HepG2 (cell line): ENCODE data around the gene DMRT3. TPM values are rescaled to one million over a fixed set of nuclear protein-coding genes. Genes with fewer than 3 reads are reported as not detected.

Source experiments
- ATAC-seq: fragments of 200-7000 bp; cut with Tn5 transposase; 3 replicates; pipeline ENCODE4 v1.9.1; 2020; ENCODE audit warnings: mild to moderate bottlenecking, moderate library complexity
- BruUV-seq: library from RNA; stranded (reverse); fragments of 400-500 nt; replicated peaks from 2 replicates; lab custom pipeline; 2021; lab: Mats Ljungman, UMichigan
- CTCF ChIA-PET: fragments of 300-600 bp; formaldehyde crosslinking; extraction: SDS; loops from one replicate; lab custom pipeline; 2021; ENCODE audit warnings: low total read pairs, inconsistent platforms, low intra/inter-chr PET ratio; lab: Yijun Ruan, JAX
- POLR2A ChIA-PET: fragments of 350-600 bp; sonication (Branson Sonifier 250); formaldehyde crosslinking; loops from one replicate; lab custom pipeline; 2020; ENCODE audit warnings: antibody characterized with exemption, inconsistent platforms; lab: Yijun Ruan, JAX
- DNase-seq: peaks from one replicate; pipeline ENCODE4 v3.0.0-alpha.2; 2015; ENCODE audit warnings: low spot score
- FAIRE-seq: peaks from 3 replicates; lab custom pipeline; 2011; peaks lifted over from hg19 to GRCh38; lab: Jason Lieb, UNC
- H2AFZ ChIP-seq: one replicate; pipeline ENCODE4 v1.6.1; 2011; ENCODE audit warnings: low read length, inconsistent platforms
- H3K27ac ChIP-seq: fragments of 300-600 bp; 3 replicates; pipeline ENCODE4 v1.8.0; 2011; ENCODE audit warnings: mixed run types, mild to moderate bottlenecking, mixed read lengths, low read length, inconsistent platforms; ENCODE audit not compliant: insufficient read depth; ENCODE audit errors: extremely low read length
- H3K27me3 ChIP-seq, 2 experiments: fragments of 200-600 bp in 1 of 2; 2 replicates in 1 of 2; 3 replicates in 1 of 2; pipeline versions ENCODE4 v1.6.0 to v1.8.0; 2011; ENCODE audit warnings: low read length in 2 of 2, mild to moderate bottlenecking in 2 of 2, moderate library complexity in 2 of 2, inconsistent platforms in 1 of 2; ENCODE audit not compliant: insufficient read depth in 2 of 2, control insufficient read depth in 1 of 2
- H3K36me3 ChIP-seq, 2 experiments: fragments of 200-600 bp in 1 of 2; replicated peaks in 1 of 2; 2 replicates in 1 of 2; 3 replicates in 1 of 2; pipeline versions ENCODE4 v1.5.1 to v1.8.0; 2011; ENCODE audit warnings: low read length in 2 of 2, inconsistent platforms in 1 of 2; ENCODE audit not compliant: insufficient read depth in 2 of 2, control insufficient read depth in 1 of 2
- H3K4me1 ChIP-seq: 2 replicates; pipeline ENCODE4 v1.5.1; 2012; ENCODE audit warnings: low read length, inconsistent platforms; ENCODE audit not compliant: insufficient read depth
- H3K4me2 ChIP-seq: 2 replicates; pipeline ENCODE4 v1.6.0; 2011; ENCODE audit warnings: low read depth, low read length, inconsistent platforms
- H3K4me3 ChIP-seq, 3 experiments: fragments of 200-600 bp in 1 of 3; sonication (generic), shearing (Covaris generic) in 1 of 3; replicated peaks in 1 of 3; 2 replicates each; pipeline ENCODE4 v1.5.1; 2011 to 2016; ENCODE audit warnings: low read length in 3 of 3, inconsistent platforms in 2 of 3, low read depth in 2 of 3, mild to moderate bottlenecking in 2 of 3, control low read depth in 1 of 3, mixed read lengths in 1 of 3; ENCODE audit not compliant: insufficient read depth in 1 of 3
- H3K79me2 ChIP-seq: one replicate; pipeline ENCODE4 v1.6.1; 2011; ENCODE audit warnings: low read length, inconsistent platforms; ENCODE audit not compliant: insufficient read depth
- H3K9ac ChIP-seq: 2 replicates; pipeline ENCODE4 v1.6.0; 2011; ENCODE audit warnings: mild to moderate bottlenecking, low read depth, low read length, inconsistent platforms; ENCODE audit not compliant: insufficient read depth
- H3K9me3 ChIP-seq: 2 replicates; pipeline ENCODE4 v1.5.1; 2012; ENCODE audit warnings: mild to moderate bottlenecking, low read length
- H4K20me1 ChIP-seq: 2 replicates; pipeline ENCODE4 v1.6.0; 2011; ENCODE audit warnings: inconsistent platforms, mild to moderate bottlenecking, low read length, moderate library complexity; ENCODE audit not compliant: insufficient read depth
- ATF2 ChIP-seq: sonication (generic); formaldehyde crosslinking; IDR thresholded peaks from 2 replicates; pipeline ENCODE4 v1.4.0; 2020; ENCODE audit warnings: missing genetic modification reagents
- ATF7 ChIP-seq, 2 experiments: fragments of 450-650 bp in 1 of 2; sonication (generic) in 1 of 2; formaldehyde crosslinking in 1 of 2; IDR thresholded peaks; 2 replicates each; pipeline versions ENCODE4 v1.4.0 to v1.6.1; 2016 to 2020; ENCODE audit warnings: antibody characterized with exemption in 1 of 2, mild to moderate bottlenecking in 1 of 2, missing genetic modification reagents in 1 of 2
- ATF7-NPFF ChIP-seq: sonication (generic); formaldehyde crosslinking; IDR thresholded peaks from 2 replicates; pipeline ENCODE4 v1.8.1; 2023; ENCODE audit warnings: mild to moderate bottlenecking, low read depth, missing genetic modification reagents, moderate library complexity
- BHLHE40 ChIP-seq: IDR thresholded peaks from 2 replicates; pipeline ENCODE4 v1.6.1; 2011; ENCODE audit warnings: low read length, improper control_type of control experiment
- FOXP4 ChIP-seq: sonication (generic); formaldehyde crosslinking; IDR thresholded peaks from 2 replicates; pipeline ENCODE4 v1.4.0; 2020; ENCODE audit warnings: missing genetic modification reagents
- HOXA3 ChIP-seq: sonication (generic); formaldehyde crosslinking; IDR thresholded peaks from 2 replicates; pipeline ENCODE4 v1.5.0; 2020; ENCODE audit warnings: missing genetic modification reagents
- KDM3A ChIP-seq: IDR thresholded peaks from 2 replicates; pipeline ENCODE4 v1.6.1; 2018; ENCODE audit warnings: low read depth, missing compliant biosample characterization
- MED1 ChIP-seq: sonication (generic); formaldehyde crosslinking; IDR thresholded peaks from 2 replicates; pipeline ENCODE4 v1.4.0; 2020; ENCODE audit warnings: missing genetic modification reagents
- MIXL1 ChIP-seq: IDR thresholded peaks from 2 replicates; pipeline ENCODE4 v1.6.1; 2016
- NFRKB ChIP-seq: fragments of 450-650 bp; IDR thresholded peaks from 2 replicates; pipeline ENCODE4 v1.6.1; 2017
- SALL2 ChIP-seq: sonication (generic); formaldehyde crosslinking; IDR thresholded peaks from 2 replicates; pipeline ENCODE4 v1.8.1; 2023; ENCODE audit warnings: mild to moderate bottlenecking, missing genetic modification reagents, inconsistent platforms
- SP140L ChIP-seq: sonication (generic); formaldehyde crosslinking; IDR thresholded peaks from 2 replicates; pipeline ENCODE4 v1.4.0; 2020; ENCODE audit warnings: missing genetic modification reagents, borderline replicate concordance
- TEAD2 ChIP-seq: sonication (generic); formaldehyde crosslinking; IDR thresholded peaks from 2 replicates; pipeline ENCODE4 v1.9.0; 2021; ENCODE audit warnings: missing genetic modification reagents
- TEAD3 ChIP-seq: optimal IDR thresholded peaks from 2 replicates; pipeline ENCODE3; 2016; ENCODE audit warnings: borderline replicate concordance
- ZFX ChIP-seq: sonication (generic); formaldehyde crosslinking; IDR thresholded peaks from 2 replicates; pipeline ENCODE4 v1.4.0; 2020; ENCODE audit warnings: mild to moderate bottlenecking, low read depth, missing genetic modification reagents, moderate library complexity
- ZNF570 ChIP-seq: sonication (generic); formaldehyde crosslinking; IDR thresholded peaks from 2 replicates; pipeline ENCODE4 v1.4.0; 2020; ENCODE audit warnings: mild to moderate bottlenecking, missing genetic modification reagents, borderline replicate concordance
- WGBS: methylation state at CpG from one replicate; pipeline ENCODE4 v1.1.6; 2017; ENCODE audit warnings: low lambda C conversion rate; 5-methylcytosine and 5-hydroxymethylcytosine counted together
- in situ Hi-C: cut with HindIII; loops from 2 replicates; pipeline ENCODE4 v1.10.0; 2017; ENCODE audit warnings: low pct_unique_long_range_greater_than_20kb; ENCODE audit not compliant: extremely low pct_ligation_motif_present
- intact Hi-C: fragments of 100-400 bp; cut with micrococcal nuclease; formaldehyde crosslinking; loops from one replicate; pipeline ENCODE4 v1.10.0; 2022; ENCODE audit not compliant: unreplicated experiment
- polyA plus RNA-seq, 8 experiments: library from polyadenylated mRNA; depleted of rRNA in 3 of 8; stranded (reverse) in 7 of 8; unstranded in 1 of 8; fragments of >200 nt; fragmentation: Illumina TruSeq in 4 of 8; extraction: Trizol in 4 of 8; gene quantifications; 2 replicates each; pipeline versions ENCODE4 v1.2.1 to v1.2.3, GENCODE V29; 2011 to 2016; ENCODE audit warnings: low read depth in 4 of 8, missing spikeins in 1 of 8, mixed read lengths in 1 of 8; ENCODE audit not compliant: insufficient read depth in 1 of 8
- total RNA-seq, 5 experiments: library from RNA; depleted of rRNA; stranded (reverse); fragments of >200 nt; fragmentation: Illumina TruSeq; extraction: Trizol; gene quantifications; 2 replicates each; pipeline ENCODE4 v1.2.3, GENCODE V29; 2016; ENCODE audit warnings: low read depth in 1 of 5

Gene DMRT3
- total and polyA plus RNA-seq, 2 of the 13 experiments (the other 11 are each of a cell fraction or from before 2014, with no cell fraction given), result not detected

GRCh38 chr9:1008216-1008615, 31.8 kb downstream of the DMRT3 start:
- CTCF ChIA-PET, result interaction anchor here (1.3 to 2.7 kb wide), 4 partner anchors 115 to 661 kb away, joined by 4 to 29 read pairs (median 6); no protein-coding TSS in a partner anchor
- Histone ChIP-seq H3K4me3 (no peak overlapping the region), H3K79me2 (no peaks in the 10 kb centered on the region), H4K20me1 (no peaks in the 10 kb centered on the region), H3K4me2 (no peak overlapping the region), H3K36me3 (no peaks in the 10 kb centered on the region), H3K27ac (no peak overlapping the region), H3K9me3 (no peaks in the 10 kb centered on the region), H3K9ac (no peak overlapping the region), H3K27me3 (0 out of 5 replicates have a peak, but pooled peaks cover 0 to 8% of the 10 kb centered on the region in 2 experiments), H2AFZ (no peak overlapping the region), H3K4me1 (no peaks in the 10 kb centered on the region)
- BruUV-seq, result no TSS peak
- intact Hi-C loops (loop anchor here (5.0 to 10.0 kb wide), 3 partner anchors 423 to 661 kb away; no protein-coding TSS in a partner anchor), in situ Hi-C loops (no loop called here)
- DNase-seq (no peak), ATAC-seq (no peak), FAIRE-seq (no peak)
- TF ChIP-seq ATF7 (IDR thresholded peaks at IDR 0.05) (no peak), ATF7 (CRISPR knock-in tag; IDR thresholded peaks at IDR 0.05) (no peak), ZNF570 (no peak), MIXL1 (CRISPR knock-in tag) (no peak)
- POLR2A ChIA-PET, result no interaction called here
- WGBS, result 71% methylated on average over 3 of the region's 3 CpGs

- peak; percentile 60 for DNase-seq
- no peak overlapping the region for H3K4me3 ChIP-seq
- POLR2A ChIA-PET, result no interaction called here
- H3K79me2 ChIP-seq, result no peaks in the 10 kb centered on the region
- peak; percentile 77 for FAIRE-seq
- H3K27ac ChIP-seq, result no peak overlapping the region
- H3K9me3 ChIP-seq, result no peaks in the 10 kb centered on the region
- ATAC-seq, result peak; percentile 99
- no peak overlapping the region for H3K9ac ChIP-seq
- H3K36me3 ChIP-seq, result no peaks in the 10 kb centered on the region
- H3K4me1 ChIP-seq, result no peaks in the 10 kb centered on the region
- H3K4me2 ChIP-seq, result peak overlapping the region; percentile 30; the same call in 1 of the 2 replicates
- H3K27me3 ChIP-seq, result peaks cover 0 to 8% of the 10 kb centered on the region in 2 experiments; a peak in 1 of 5 replicates
- BruUV-seq, result no TSS peak
- no peak overlapping the region for H2AFZ ChIP-seq
- in situ Hi-C loops (no loop called here), intact Hi-C loops (loop anchor here (1.0 to 10.0 kb wide), 4 partner anchors 116 to 662 kb away; no protein-coding TSS in a partner anchor)
- CTCF ChIA-PET, result interaction anchor here (1.2 to 2.7 kb wide), 6 partner anchors 11 to 662 kb away, joined by 3 to 29 read pairs (median 4); no protein-coding TSS in a partner anchor
- 8% methylated on average over 8 of the region's 14 CpGs for WGBS
- H4K20me1 ChIP-seq, result no peaks in the 10 kb centered on the region
- peak; percentile 42; the same call in 1 of the 2 replicates for TF ChIP-seq BHLHE40
- TF ChIP-seq TEAD2 (CRISPR knock-in tag), result 0 out of 2 replicates have a peak, but pooled peaks have one; percentile 25
- TF ChIP-seq SALL2 (CRISPR knock-in tag), result no peak
- no peak for TF ChIP-seq TEAD3 (CRISPR knock-in tag)
- TF ChIP-seq NFRKB, result no peak
- no peak for TF ChIP-seq SP140L (CRISPR knock-in tag)
- TF ChIP-seq MED1 (CRISPR knock-in tag), result peak; percentile 33; the same call in 1 of the 2 replicates
- TF ChIP-seq KDM3A (CRISPR knock-in tag), result no peak
- peak; percentile 20; the same call in 1 of the 2 replicates for TF ChIP-seq HOXA3 (CRISPR knock-in tag)
- no peak for TF ChIP-seq ATF7-NPFF
- TF ChIP-seq ATF2 (CRISPR knock-in tag), result no peak
- peak; percentile 23; the same call in 1 of the 2 replicates for TF ChIP-seq ZFX (CRISPR knock-in tag)
- no peak for TF ChIP-seq FOXP4 (CRISPR knock-in tag)
These were observed 32.7 kb downstream of the DMRT3 start for GRCh38 chr9:1009101-1009707.
